NCI-H524 (cell line): ENCODE data around the gene CDH16.
A peak's percentile ranks its signal among the peaks of the same experiment; 100 is the strongest.

Source experiments
- DNase-seq, 2 experiments: peaks; one replicate each; lab custom pipeline; 2025; lab: John Stamatoyannopoulos, UW

Gene CDH16

DNA sequence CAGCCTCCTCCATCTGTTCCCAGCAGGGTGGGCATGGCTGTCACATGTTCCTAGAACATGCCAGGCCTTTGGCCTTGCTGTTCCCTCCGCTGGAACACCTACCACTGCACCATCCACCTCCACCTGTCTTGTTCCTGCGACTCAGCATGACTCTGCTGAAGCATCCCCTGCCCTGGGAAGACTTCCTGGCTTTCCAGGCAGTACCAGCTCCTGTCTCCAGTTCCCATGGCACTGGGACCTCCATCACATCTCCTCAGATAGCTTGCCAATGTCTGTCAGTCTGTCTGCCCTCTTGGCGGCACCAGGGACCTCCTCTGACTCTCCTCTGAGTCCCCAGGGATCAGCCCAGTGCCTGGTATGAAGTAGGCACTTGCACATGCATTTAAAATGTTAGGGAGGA, 22.7 kb downstream of the CDH16 start:
- DNase-seq, result peak in 1 of 2 experiments; percentile 39

- DNase-seq, result no peak
These were observed 23.1 kb downstream of the CDH16 start for GRCh38 chr16:66895689-66895979.

DNA sequence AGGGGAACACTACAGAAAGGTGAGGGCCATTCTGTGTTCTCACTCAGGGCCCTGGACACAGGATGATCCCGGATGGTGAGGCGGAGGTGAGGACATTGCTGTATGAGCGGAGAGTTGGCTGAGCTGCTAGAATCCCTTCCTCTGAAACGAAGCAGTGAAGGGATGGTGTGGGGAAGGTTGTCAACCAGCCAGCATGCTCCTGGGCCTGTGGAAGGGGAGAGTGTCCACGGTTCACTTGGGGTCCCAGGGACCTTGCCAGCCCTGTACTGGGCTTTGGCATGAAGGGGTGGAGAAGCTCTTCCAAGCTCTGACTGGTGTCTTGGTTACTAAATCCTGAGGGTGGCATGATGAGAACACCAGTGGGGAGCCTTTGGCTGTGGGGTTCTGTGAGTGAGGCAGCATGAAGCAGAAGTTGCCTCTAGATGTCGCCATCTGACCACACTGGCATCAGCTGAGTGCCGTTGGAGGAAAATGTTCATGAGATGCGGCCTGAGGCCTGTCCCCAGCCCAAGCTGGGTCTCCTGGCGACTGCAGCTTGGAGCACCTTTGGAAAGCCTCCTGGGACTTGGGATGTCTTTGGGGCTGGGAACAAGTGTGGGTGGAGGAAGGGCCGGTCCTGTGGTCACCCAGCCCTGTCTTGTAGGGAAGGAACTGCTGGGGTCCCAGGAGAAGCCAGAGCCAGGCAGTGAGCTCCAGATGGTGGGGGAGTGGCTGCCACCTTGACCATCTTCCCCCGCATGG, 23.6 kb downstream of the CDH16 start:
- DNase-seq, result peak; percentile 68 to 86

- DNase-seq, result no peak
These were observed 24.6 kb downstream of the CDH16 start for GRCh38 chr16:66894055-66894454.

DNA sequence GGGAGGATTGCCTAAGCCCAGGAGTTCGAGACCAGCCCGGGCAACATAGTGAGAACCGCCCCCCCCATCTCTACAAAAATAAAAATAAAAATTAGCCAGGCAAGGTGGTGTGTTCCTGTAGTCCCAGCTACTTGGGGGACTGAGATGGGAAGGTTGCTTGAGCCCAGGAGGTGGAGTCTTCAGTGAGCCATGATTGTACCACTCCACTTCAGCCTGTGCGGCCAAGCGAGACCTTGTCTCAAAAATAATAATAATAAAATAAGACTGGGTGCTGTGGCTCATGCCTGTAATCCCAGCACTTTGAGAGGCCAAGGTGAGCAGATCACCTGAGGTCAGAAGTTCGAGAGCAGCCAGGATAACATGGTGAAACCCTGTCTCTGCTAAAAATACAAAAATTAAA, 26.9 kb downstream of the CDH16 start:
- no peak for DNase-seq

GRCh38 chr16:66891360-66891759, 27.3 kb downstream of the CDH16 start:
- DNase-seq, result no peak

DNA sequence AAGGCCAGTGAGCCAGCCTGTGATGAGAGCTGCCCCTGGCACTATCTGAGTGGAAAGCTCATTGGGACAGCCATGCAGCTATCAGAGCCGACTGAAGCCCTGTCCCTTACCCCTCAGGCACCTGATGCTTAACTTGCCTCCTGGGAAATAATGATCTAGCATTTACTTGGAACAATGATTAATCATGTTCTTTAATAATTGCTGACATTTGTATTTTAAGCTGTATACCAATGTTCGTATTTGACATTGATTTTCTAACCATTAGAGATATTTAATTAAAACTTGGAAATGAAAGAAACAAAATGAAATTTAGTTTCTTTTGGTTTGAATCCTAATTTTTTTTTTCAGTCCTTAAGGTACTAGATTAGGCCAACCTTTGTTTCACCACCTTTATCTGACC, 27.9 kb downstream of the CDH16 start:
- no peak for DNase-seq

- DNase-seq, result no peak
These were observed 29.1 kb downstream of the CDH16 start for GRCh38 chr16:66889622-66890021.

GRCh38 chr16:66888647-66889615, 29.8 kb downstream of the CDH16 start:
- no peak for DNase-seq

GRCh38 chr16:66886914-66887313, 31.8 kb downstream of the CDH16 start:
- DNase-seq, result no peak

- DNase-seq, result no peak
These were observed 32.4 kb downstream of the CDH16 start for GRCh38 chr16:66886321-66886720.

DNA sequence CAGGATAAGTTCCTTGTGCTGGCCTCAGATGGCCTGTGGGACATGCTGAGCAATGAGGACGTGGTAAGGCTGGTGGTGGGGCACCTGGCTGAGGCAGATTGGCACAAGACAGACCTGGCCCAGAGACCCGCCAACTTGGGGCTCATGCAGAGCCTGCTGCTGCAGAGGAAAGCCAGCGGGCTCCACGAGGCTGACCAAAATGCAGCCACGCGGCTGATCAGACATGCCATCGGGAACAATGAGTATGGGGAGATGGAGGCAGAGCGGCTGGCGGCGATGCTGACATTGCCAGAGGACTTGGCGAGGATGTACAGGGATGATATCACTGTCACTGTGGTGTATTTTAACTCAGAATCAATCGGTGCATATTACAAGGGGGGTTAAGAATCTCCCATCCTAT, 33.2 kb downstream of the CDH16 start:
- no peak for DNase-seq

DNA sequence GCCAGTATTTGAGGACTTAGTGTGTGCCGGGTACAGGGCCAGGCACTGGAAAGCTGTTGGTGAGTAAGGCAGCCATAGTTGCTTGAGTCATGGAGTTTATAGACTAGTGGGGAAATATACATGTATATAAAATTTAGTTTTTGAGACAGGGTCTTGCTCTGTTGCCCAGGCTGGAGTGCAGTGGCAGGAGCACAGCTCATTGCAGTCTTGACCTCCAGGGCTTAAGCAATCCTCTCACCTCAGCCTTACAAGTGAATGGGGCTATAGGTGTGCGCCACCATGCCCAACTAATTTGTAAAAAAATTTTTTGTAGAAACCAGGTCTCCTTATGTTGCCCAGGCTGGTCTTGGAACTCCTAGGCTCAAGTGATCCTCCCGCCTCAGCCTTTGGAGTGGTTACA, 36.0 kb downstream of the CDH16 start:
- no peak for DNase-seq

DNA sequence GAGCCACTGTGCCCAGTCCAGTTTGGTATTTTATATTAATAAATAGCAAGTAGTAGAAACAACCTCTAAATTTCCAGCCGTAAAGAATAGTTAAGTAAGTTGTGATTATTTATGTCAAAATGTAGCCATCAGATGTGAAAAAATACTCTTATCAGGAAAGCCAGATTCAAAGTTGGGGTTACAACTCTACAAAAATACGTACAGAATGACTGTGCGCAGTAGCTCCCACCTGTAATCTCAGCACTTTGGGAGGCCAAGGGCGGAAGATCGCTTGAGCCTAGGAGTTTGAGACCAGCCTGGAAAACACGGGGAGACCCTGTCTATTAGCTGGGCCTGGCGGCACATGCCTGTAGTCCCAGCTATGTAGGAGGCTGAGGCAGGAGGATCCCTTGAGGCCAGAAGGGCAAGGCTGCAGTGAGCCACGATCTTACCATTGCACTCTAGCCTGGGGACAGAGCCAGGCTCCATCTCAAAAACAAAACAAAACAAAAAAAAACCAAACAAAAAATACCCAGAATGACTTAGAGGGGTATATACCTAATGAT, 36.6 kb downstream of the CDH16 start:
- no peak for DNase-seq

- DNase-seq, result peak in 1 of 2 experiments; percentile 24
These were observed 37.1 kb downstream of the CDH16 start for GRCh38 chr16:66881560-66881959.

DNA sequence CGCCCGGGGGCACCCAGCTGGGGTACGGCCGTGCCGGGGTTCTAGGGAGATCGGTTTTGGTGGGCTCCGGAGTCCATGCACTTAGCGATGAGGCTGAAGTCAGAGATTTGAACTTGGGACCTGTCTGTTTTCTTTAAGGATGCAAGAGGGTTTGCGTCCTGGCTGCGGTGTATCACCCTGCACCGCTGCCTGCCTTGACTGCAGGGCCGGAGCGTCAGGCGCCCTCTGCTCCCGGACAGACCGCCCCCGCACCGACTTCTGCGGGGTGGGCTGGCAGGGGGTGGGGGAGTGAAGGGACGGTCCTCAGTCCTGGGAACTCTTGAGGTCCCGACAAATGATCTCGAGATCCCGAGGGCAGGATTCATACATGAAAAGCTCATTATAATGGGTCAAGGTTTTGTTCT, 37.7 kb downstream of the CDH16 start:
- peak in 1 of 2 experiments; percentile 42 for DNase-seq

GRCh38 chr16:66880288-66881013, 38.2 kb downstream of the CDH16 start, which contains the start of gene PDP2:
TSS of gene PDP2 (plus strand) at chr16:66880515. CDS start at chr16:66884285, 3,770 bp downstream.
- DNase-seq, result peak; percentile 98

DNA sequence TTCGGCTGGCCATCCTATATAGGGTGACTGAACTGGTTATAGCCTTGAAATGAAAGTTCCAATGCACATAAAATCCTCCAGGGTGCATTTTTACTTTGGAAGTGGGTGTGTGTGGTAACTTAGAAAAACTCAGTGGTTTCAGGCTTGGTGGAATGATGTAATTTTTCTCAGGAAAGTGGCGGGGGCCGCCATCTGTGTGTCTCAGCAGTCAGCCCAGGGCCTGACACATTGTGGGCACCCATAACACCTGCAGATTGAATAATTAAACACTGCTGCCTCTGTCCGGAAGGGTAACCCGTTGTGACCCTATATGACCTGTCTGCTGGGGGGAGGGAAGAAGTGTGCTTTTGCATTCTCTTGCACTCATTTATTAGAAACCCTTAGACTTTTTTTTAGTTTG, 40.6 kb downstream of the CDH16 start:
- no peak for DNase-seq

GRCh38 chr16:66874079-66874775, 44.5 kb downstream of the CDH16 start:
- no peak for DNase-seq

- DNase-seq, result no peak
These were observed 45.0 kb downstream of the CDH16 start for GRCh38 chr16:66873685-66874055.

DNA sequence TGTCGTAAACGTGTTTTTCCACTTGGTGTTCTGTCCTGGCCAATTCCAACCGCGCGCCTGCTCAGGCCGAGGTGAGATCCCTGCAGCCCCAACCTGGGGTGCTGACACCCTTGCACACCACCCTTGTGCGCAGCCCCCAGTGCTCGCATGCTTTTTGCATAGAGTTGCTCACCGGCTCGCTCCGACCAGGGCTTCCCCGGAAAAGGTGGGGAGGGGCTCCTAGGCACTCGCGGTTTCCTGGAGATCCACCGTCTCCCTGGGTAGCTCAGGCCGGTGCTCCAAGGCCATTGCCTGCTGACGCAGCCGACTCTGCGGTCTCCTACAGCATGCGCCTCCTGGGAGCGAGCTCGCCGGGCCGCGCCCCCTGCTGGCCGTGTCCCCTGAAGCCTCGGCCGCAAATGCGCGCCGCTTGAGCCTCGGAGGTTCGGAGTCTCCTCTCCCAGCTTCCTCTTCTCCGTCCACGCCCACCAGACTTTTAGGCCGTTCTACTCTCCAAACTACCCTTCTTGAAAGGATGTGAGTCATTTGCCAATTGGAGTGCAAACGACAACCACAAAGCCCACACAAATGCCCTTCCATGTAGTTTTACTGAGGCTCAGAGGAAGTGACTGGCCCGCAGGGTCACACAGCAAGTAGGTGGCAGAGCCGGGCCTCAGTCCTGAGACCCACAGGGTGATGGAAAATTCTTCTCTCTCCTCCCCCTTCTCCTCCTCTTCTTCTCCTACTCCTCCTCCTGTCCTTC, 45.6 kb downstream of the CDH16 start:
- DNase-seq, result peak; percentile 27 to 85
